ENCODE data around the gene SIAH1.
"Not testable (repeated sequence)": the region's sequence is repeated elsewhere in the genome, so short reads cannot be mapped to it uniquely, and the experiment has no call there.

Gene SIAH1

GRCh38 chr16:48365025-48365600 lies 20.1 kb downstream of the SIAH1 start:
- DNase-seq = no peak

- DNase-seq = no peak
Observed at GRCh38 chr16:48361540-48362144, 23.6 kb downstream of the SIAH1 start.

GRCh38 chr16:48361012-48361411 lies 24.2 kb downstream of the SIAH1 start:
- no peak for DNase-seq

- no peak for DNase-seq
Observed at GRCh38 chr16:48359983-48360382, 25.2 kb downstream of the SIAH1 start.

GRCh38 chr16:48358419-48358818 lies 26.8 kb downstream of the SIAH1 start:
- no peak for DNase-seq

- no peak for DNase-seq
Observed at GRCh38 chr16:48356633-48357376, 28.4 kb downstream of the SIAH1 start.

GRCh38 chr16:48354877-48355855 lies 30.0 kb downstream of the SIAH1 start:
- DNase-seq = no peak

- DNase-seq = not testable (repeated sequence)
Observed at GRCh38 chr16:48354385-48354784, 30.8 kb downstream of the SIAH1 start.

- DNase-seq = peak; percentile 77
Observed at GRCh38 chr16:48353565-48354163, 31.5 kb downstream of the SIAH1 start.

- no peak for DNase-seq
Observed at GRCh38 chr16:48352648-48353390, 32.4 kb downstream of the SIAH1 start.

- DNase-seq = peak; percentile 64
Observed at GRCh38 chr16:48350736-48351135, 34.5 kb downstream of the SIAH1 start.

- DNase-seq = no peak
Observed at GRCh38 chr16:48347980-48348379, 37.2 kb downstream of the SIAH1 start.

GRCh38 chr16:48347191-48347865 lies 37.9 kb downstream of the SIAH1 start:
- DNase-seq = no peak

- no peak for DNase-seq
Observed at GRCh38 chr16:48342591-48342990, 42.6 kb downstream of the SIAH1 start.

GRCh38 chr16:48340054-48340453 lies 45.2 kb downstream of the SIAH1 start:
- no peak for DNase-seq

- no peak for DNase-seq
Observed at GRCh38 chr16:48335961-48336360, 49.3 kb downstream of the SIAH1 start.

- no peak for DNase-seq
Observed at GRCh38 chr16:48334325-48334724, 50.9 kb downstream of the SIAH1 start.

- no peak for DNase-seq
Observed at GRCh38 chr16:48332978-48333377, 52.2 kb downstream of the SIAH1 start.

- no peak for DNase-seq
Observed at GRCh38 chr16:48330841-48331192, 54.4 kb downstream of the SIAH1 start.

- DNase-seq = no peak
Observed at GRCh38 chr16:48330189-48330840, 54.9 kb downstream of the SIAH1 start.

GRCh38 chr16:48329138-48329537 lies 56.1 kb downstream of the SIAH1 start:
- no peak for DNase-seq

Data from islet precursor cell (in vitro differentiated cells).